ENCODE measurements around the gene DGKI.

GRCh38 chr7:137715121-137715520 is 131.7 kb downstream of the DGKI start:
- TF ChIP-seq CTCF (IDR thresholded peaks at IDR 0.05) (no peak), POLR2A (IDR thresholded peaks at IDR 0.05) (no peak), POLR2AphosphoS5 (IDR thresholded peaks at IDR 0.05) (no peak)

All from stomach (tissue), 4 donors.